AG10803 (cell line): ENCODE data around the gene BCOR.

Source experiments
- DNase-seq: peaks from one replicate; pipeline ENCODE4 v3.0.0; 2010; ENCODE audit warnings: low read depth
- H3K4me3 ChIP-seq: 2 replicates; pipeline ENCODE4 v1.5.1; 2011; ENCODE audit warnings: mild to moderate bottlenecking, low read length, control low read depth
- CTCF ChIP-seq: conservative IDR thresholded peaks from 2 replicates; pipeline ENCODE4 v1.5.1; 2011; ENCODE audit warnings: mild to moderate bottlenecking, low read length, control low read depth, inconsistent platforms

The BCOR gene

GRCh38 chrX:40007131-40007755 lies 90.5 kb downstream of the BCOR start:
- H3K4me3 ChIP-seq: no peak overlapping the region
- DNase-seq: no peak
- TF ChIP-seq CTCF: no peak

GRCh38 chrX:40006106-40007017 lies 91.4 kb downstream of the BCOR start:
- TF ChIP-seq CTCF: no peak
- DNase-seq: no peak
- no peak overlapping the region for H3K4me3 ChIP-seq

GRCh38 chrX:40005292-40006011 lies 92.3 kb downstream of the BCOR start:
- TF ChIP-seq CTCF: no peak
- H3K4me3 ChIP-seq: no peak overlapping the region
- DNase-seq: no peak

GRCh38 chrX:40004921-40005291 lies 92.9 kb downstream of the BCOR start:
- no peak for TF ChIP-seq CTCF
- no peak for DNase-seq
- H3K4me3 ChIP-seq: no peak overlapping the region

- DNase-seq: no peak
- no peak overlapping the region for H3K4me3 ChIP-seq
- TF ChIP-seq CTCF: no peak
Measured at GRCh38 chrX:40004246-40004535, 93.6 kb downstream of the BCOR start.

GRCh38 chrX:40003428-40004245 lies 94.1 kb downstream of the BCOR start:
- TF ChIP-seq CTCF: no peak
- H3K4me3 ChIP-seq: no peak overlapping the region
- no peak for DNase-seq
